ENCODE data around the gene KREMEN1.

KREMEN1 gene

GRCh38 chr22:29202212-29203192 lies 129.7 kb downstream of the KREMEN1 start:
- peak overlapping the region in 9 of 11 experiments; percentile 25 to 66 (median 51); a peak in 17 of 22 replicates for H3K27ac ChIP-seq
- H4K20me1 ChIP-seq: peaks cover 0 to 79% (median 60%) of the 10 kb centered on the region in 11 experiments; a peak in 18 of 22 replicates
- peak overlapping the region in 8 of 11 experiments; percentile 14 to 56 (median 46); a peak in 14 of 22 replicates for H3K9ac ChIP-seq
- H3K4me1 ChIP-seq: peaks cover 38 to 67% (median 59%) of the 10 kb centered on the region in 10 experiments
- H3K4me3 ChIP-seq: peak overlapping the region in 7 of 10 experiments; percentile 1 to 53 (median 20); a peak in 9 of 20 replicates
- H3K9me3 ChIP-seq (replicated peaks in 1 of 11): no peaks in the 10 kb centered on the region
- no peaks in the 10 kb centered on the region for H3K36me3 ChIP-seq
- peaks cover 74 to 94% (median 87%) of the 10 kb centered on the region in 11 experiments for H3K27me3 ChIP-seq
- no peak for TF ChIP-seq Cebpa-rat (IDR thresholded peaks at IDR 0.05)
- peak overlapping the region; percentile 58 to 97 (median 85) for H3K4me2 ChIP-seq

- Histone ChIP-seq H3K4me1 (peaks cover 46 to 80% (median 69%) of the 10 kb centered on the region in 10 experiments), H4K20me1 (peaks cover 0 to 91% (median 72%) of the 10 kb centered on the region in 11 experiments; a peak in 18 of 22 replicates), H3K4me2 (peak overlapping the region; percentile 58 to 97 (median 85); a peak in 20 of 22 replicates), H3K27me3 (peaks cover 86 to 98% (median 91%) of the 10 kb centered on the region in 11 experiments), H3K9me3 (replicated peaks in 1 of 11) (no peaks in the 10 kb centered on the region), H3K36me3 (no peaks in the 10 kb centered on the region), H3K4me3 (no peak overlapping the region), H3K9ac (peak overlapping the region in 1 of 11 experiments; percentile 4; a peak in 1 of 22 replicates), H3K27ac (no peak overlapping the region; a peak in 2 of 22 replicates)
- no peak for TF ChIP-seq Cebpa-rat (IDR thresholded peaks at IDR 0.05)
Measured at GRCh38 chr22:29203488-29204454, 130.9 kb downstream of the KREMEN1 start.

DNA sequence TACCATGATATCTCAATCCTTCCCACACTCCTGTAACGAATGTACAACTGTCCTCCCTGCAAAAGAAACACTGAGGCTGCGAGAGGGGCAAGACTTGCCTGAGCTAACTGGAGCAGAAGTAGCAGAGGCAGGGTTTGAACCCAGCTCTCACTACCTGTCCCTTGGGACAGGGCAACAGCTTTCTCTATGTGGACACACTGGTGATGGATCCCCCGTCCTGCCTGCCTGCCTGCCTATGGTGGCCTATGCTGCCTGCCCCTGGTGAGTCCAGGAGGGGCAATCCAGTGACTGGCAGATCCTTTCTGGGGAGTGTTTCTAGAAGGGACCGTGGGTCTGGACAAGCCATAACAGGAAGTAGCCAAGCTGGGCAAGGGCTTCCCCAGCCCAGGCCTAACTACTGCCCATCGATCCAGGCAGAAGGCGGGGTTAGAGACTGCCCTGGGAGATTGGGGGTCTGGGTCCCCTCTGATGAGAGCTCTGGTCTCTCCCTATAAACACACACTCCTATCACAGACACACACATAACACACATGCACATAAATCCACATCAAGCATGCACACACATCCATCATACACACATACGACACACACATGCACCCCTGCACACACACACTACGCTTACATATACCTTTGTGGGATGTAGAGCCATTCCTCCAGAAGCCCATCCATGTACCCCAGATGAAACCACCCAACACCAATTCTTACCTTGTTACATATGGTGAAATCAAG lies 131.8 kb downstream of the KREMEN1 start:
- peak overlapping the region in 9 of 11 experiments; percentile 15 to 97 (median 89); a peak in 14 of 22 replicates for H3K4me2 ChIP-seq
- H4K20me1 ChIP-seq: peaks cover 0 to 98% (median 81%) of the 10 kb centered on the region in 11 experiments; a peak in 18 of 22 replicates
- H3K4me1 ChIP-seq: peaks cover 53 to 83% (median 72%) of the 10 kb centered on the region in 10 experiments
- no peak overlapping the region for H3K9ac ChIP-seq
- no peaks in the 10 kb centered on the region for H3K9me3 ChIP-seq (replicated peaks in 1 of 11)
- H3K27ac ChIP-seq: no peak overlapping the region
- H3K27me3 ChIP-seq: peaks cover 91 to 99% (median 94%) of the 10 kb centered on the region in 11 experiments
- no peak for TF ChIP-seq Cebpa-rat (IDR thresholded peaks at IDR 0.05)
- no peaks in the 10 kb centered on the region for H3K36me3 ChIP-seq
- H3K4me3 ChIP-seq: no peak overlapping the region

GRCh38 chr22:29205252-29205593 lies 132.4 kb downstream of the KREMEN1 start:
- Histone ChIP-seq H4K20me1 (peaks cover 0 to 95% (median 83%) of the 10 kb centered on the region in 11 experiments; a peak in 18 of 22 replicates), H3K9ac (no peak overlapping the region; a peak in 1 of 22 replicates), H3K27me3 (peaks cover 91 to 99% (median 94%) of the 10 kb centered on the region in 11 experiments), H3K4me3 (peak overlapping the region in 9 of 10 experiments; percentile 27 to 68 (median 49); a peak in 17 of 20 replicates), H3K9me3 (replicated peaks in 1 of 11) (no peaks in the 10 kb centered on the region), H3K4me2 (peak overlapping the region; percentile 68 to 99 (median 85)), H3K36me3 (no peaks in the 10 kb centered on the region), H3K4me1 (peaks cover 53 to 77% (median 67%) of the 10 kb centered on the region in 10 experiments), H3K27ac (no peak overlapping the region)
- TF ChIP-seq Cebpa-rat (IDR thresholded peaks at IDR 0.05): no peak

GRCh38 chr22:29205594-29206371 lies 132.9 kb downstream of the KREMEN1 start, which contains the start of gene EMID1:
Gene EMID1, plus strand, starts transcription at chr22:29205896. Its CDS starts 143 bp downstream, at chr22:29206039.
- Histone ChIP-seq H3K4me1 (peaks cover 53 to 75% (median 67%) of the 10 kb centered on the region in 10 experiments), H3K4me3 (peak within 1 kb of the TSS; percentile 27 to 68 (median 49)), H3K27me3 (peaks cover 90 to 99% (median 94%) of the 10 kb centered on the region in 11 experiments), H3K27ac (no peak within 1 kb of the TSS), H3K4me2 (peak within 1 kb of the TSS; percentile 72 to 99 (median 89)), H3K9ac (peak within 1 kb of the TSS in 9 of 11 experiments; percentile 2 to 67 (median 29); a peak in 5 of 22 replicates), H4K20me1 (peaks cover 0 to 93% (median 82%) of the 10 kb centered on the region in 11 experiments; a peak in 18 of 22 replicates), H3K9me3 (replicated peaks in 1 of 11) (no peaks in the 10 kb centered on the region), H3K36me3 (no peaks in the 10 kb centered on the region)
- no peak for TF ChIP-seq Cebpa-rat (IDR thresholded peaks at IDR 0.05)

DNA sequence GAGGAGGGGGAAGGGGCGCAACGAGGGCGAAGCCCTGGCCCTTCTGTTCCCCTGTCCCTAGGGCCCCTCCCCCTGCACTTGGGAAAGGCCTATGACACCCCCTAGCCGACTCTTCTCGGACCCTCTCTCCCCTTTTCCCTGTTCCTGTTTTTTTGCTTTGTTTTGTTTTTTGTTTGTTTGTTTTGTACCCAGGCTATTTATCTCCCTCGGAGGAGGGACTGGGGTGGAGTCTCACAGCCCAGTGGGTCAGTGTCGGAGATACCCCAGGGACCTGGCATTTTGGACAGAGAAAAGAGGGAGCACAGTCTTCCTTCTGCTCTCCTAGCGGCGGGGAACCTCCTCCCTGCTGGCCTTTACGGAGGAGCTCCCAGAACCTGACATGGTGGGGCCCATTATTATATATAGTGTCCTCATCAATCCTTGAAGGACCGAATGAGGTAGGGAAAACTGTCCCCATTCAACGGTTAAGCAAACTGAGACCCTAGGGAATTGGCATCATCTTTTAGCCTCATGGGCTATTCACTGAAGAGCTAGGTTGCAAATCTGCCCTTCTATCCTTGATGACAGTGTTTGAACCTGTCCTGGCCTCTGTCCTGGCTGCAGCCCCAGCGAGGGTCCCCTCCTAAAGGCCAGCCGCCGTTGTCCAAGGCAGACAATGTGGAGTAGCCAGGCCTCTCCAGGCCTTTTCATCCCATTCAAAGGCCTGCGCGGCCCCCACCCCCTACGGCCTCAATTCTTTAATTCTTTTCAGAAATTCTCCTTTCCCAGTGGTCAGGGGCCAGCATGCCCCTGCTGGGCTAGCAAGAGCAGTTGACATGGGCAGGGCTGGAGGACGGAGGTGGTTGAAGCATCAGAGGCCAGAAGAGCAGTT lies 133.8 kb downstream of the KREMEN1 start:
- Histone ChIP-seq H3K4me3 (peak overlapping the region; percentile 27 to 68 (median 49)), H3K27me3 (peaks cover 82 to 99% (median 94%) of the 10 kb centered on the region in 11 experiments), H3K27ac (no peak overlapping the region), H3K9me3 (replicated peaks in 1 of 11) (no peaks in the 10 kb centered on the region), H3K4me1 (peaks cover 51 to 71% (median 62%) of the 10 kb centered on the region in 10 experiments), H3K4me2 (peak overlapping the region; percentile 68 to 99 (median 85)), H4K20me1 (peaks cover 0 to 94% (median 82%) of the 10 kb centered on the region in 11 experiments; a peak in 18 of 22 replicates), H3K36me3 (no peaks in the 10 kb centered on the region), H3K9ac (peak overlapping the region in 6 of 11 experiments; percentile 2 to 67 (median 29); a peak in 3 of 22 replicates)
- no peak for TF ChIP-seq Cebpa-rat (IDR thresholded peaks at IDR 0.05)

All from BLaER1 treated with 17β-estradiol and CSF1 and Interleukin-3, amounts not matched to agents 10 nM and 100 nM (cell line).